ENCODE data around the gene MARF1. TPM values are rescaled to one million over a fixed set of nuclear protein-coding genes. Genes with fewer than 3 reads are reported as not detected.

The MARF1 gene
- total RNA-seq, 1 experiment from 2014 or later: 51.5 TPM

GRCh38 chr16:15601212-15601879 is 41.6 kb downstream of the MARF1 start:
- Histone ChIP-seq H3K4me3 (ENCODE audit: low read depth in 2 of 2, low read length in 2 of 2) (no peak overlapping the region), H3K27ac (ENCODE audit: low read length) (no peak overlapping the region), H3K36me3 (ENCODE audit: control insufficient read depth, insufficient read depth, low read length) (peaks cover 5% of the 10 kb centered on the region; the same call in 1 of the 2 replicates), H3K27me3 (ENCODE audit: control insufficient read depth, insufficient read depth, low read length) (no peaks in the 10 kb centered on the region), H3K9me3 (ENCODE audit: control insufficient read depth, insufficient read depth, low read depth, low read length) (no peaks in the 10 kb centered on the region), H3K4me1 (ENCODE audit: control insufficient read depth, insufficient read depth, low read length) (peaks cover 10% of the 10 kb centered on the region; the same call in 1 of the 2 replicates)
- no TSS peak for BruUV-seq (replicated peaks)
- in situ Hi-C loops (cut with HindIII; ENCODE audit: low pct_unique_long_range_greater_than_20kb, low sequenced_read_pairs): no loop called here
- TF ChIP-seq CTCF (IDR thresholded peaks at IDR 0.05) (no peak), REST (IDR thresholded peaks at IDR 0.05; ENCODE audit: insufficient read depth in 1 of 2, low read depth in 2 of 2, low read length in 1 of 2) (peak; percentile 88 to 91), SIN3A (IDR thresholded peaks at IDR 0.05; ENCODE audit: borderline replicate concordance, insufficient read depth, low read depth, low read length) (no peak), POLR2AphosphoS5 (IDR thresholded peaks at IDR 0.05; ENCODE audit: low read depth, low read length) (no peak), TCF7L2 (IDR thresholded peaks at IDR 0.05; ENCODE audit: low read depth, low read length) (no peak)
- ChIA-PET POLR2A (no interaction called here), CTCF (no interaction called here)
- intact Hi-C loops (cut with micrococcal nuclease; ENCODE audit: unreplicated experiment): no loop called here
- ATAC-seq (no peak), DNase-seq (ENCODE audit: low read depth, low spot score) (no peak)

GRCh38 chr16:15599303-15600070 is 43.5 kb downstream of the MARF1 start:
- CTCF ChIA-PET: no interaction called here
- intact Hi-C loops (cut with micrococcal nuclease; ENCODE audit: unreplicated experiment) (loop anchor here (10.0 kb wide), 1 partner anchor 165 kb away; the partner anchor contains the start of gene BMERB1), in situ Hi-C loops (cut with HindIII; ENCODE audit: low pct_unique_long_range_greater_than_20kb, low sequenced_read_pairs) (loop anchor here (5.0 kb wide), 1 partner anchor 92 kb away; no protein-coding TSS in a partner anchor)
- Histone ChIP-seq H3K4me3 (ENCODE audit: low read depth in 2 of 2, low read length in 2 of 2) (no peak overlapping the region), H3K27ac (ENCODE audit: low read length) (peak overlapping the region; percentile 30; the same call in 1 of the 2 replicates), H3K9me3 (ENCODE audit: control insufficient read depth, insufficient read depth, low read depth, low read length) (no peaks in the 10 kb centered on the region), H3K36me3 (ENCODE audit: control insufficient read depth, insufficient read depth, low read length) (peaks cover 7% of the 10 kb centered on the region), H3K4me1 (ENCODE audit: control insufficient read depth, insufficient read depth, low read length) (peaks cover 10% of the 10 kb centered on the region; the same call in 1 of the 2 replicates), H3K27me3 (ENCODE audit: control insufficient read depth, insufficient read depth, low read length) (no peaks in the 10 kb centered on the region)
- ATAC-seq (peak; percentile 44), DNase-seq (ENCODE audit: low read depth, low spot score) (no peak)
- POLR2A ChIA-PET: no interaction called here
- no peak for TF ChIP-seq CTCF (IDR thresholded peaks at IDR 0.05)
- TF ChIP-seq TCF7L2 (IDR thresholded peaks at IDR 0.05; ENCODE audit: low read depth, low read length): no peak
- no TSS peak for BruUV-seq (replicated peaks)
